Endothelial cell of umbilical vein (primary cell): ENCODE data around the gene DDX49. TPM values are rescaled to one million over a fixed set of nuclear protein-coding genes. Genes with fewer than 3 reads are reported as not detected.

Experiments used
- BruUV-seq: library from RNA; stranded (reverse); fragments of 400-500 nt; replicated peaks from 2 replicates; lab custom pipeline; 2021; lab: Mats Ljungman, UMichigan
- CTCF ChIA-PET: fragments of 300-600, 350-600 bp; sonication (Branson Sonifier 250); formaldehyde crosslinking; loops from one replicate; lab custom pipeline; 2021; ENCODE audit warnings: antibody characterized with exemption, inconsistent platforms; lab: Charles Lee
- POLR2A ChIA-PET: fragments of 300-600, 350-600 bp; sonication (Branson Sonifier 250); formaldehyde crosslinking; loops from one replicate; lab custom pipeline; 2021; ENCODE audit warnings: antibody characterized with exemption, inconsistent platforms; lab: Charles Lee
- DNase-seq: peaks from one replicate; pipeline ENCODE4 v3.0.0-alpha.2; 2011; ENCODE audit warnings: low read depth, low spot score
- FAIRE-seq: peaks from 2 replicates; lab custom pipeline; 2011; peaks lifted over from hg19 to GRCh38; lab: Jason Lieb, UNC
- H2AFZ ChIP-seq: 2 replicates; pipeline ENCODE4 v1.6.0; 2012; ENCODE audit warnings: low read depth, low read length, control low read depth, inconsistent platforms
- H3K27ac ChIP-seq: 2 replicates; pipeline ENCODE4 v1.5.1; 2011; ENCODE audit warnings: low read depth, mild to moderate bottlenecking, control low read depth, low read length, moderate library complexity; ENCODE audit not compliant: insufficient read depth
- H3K27me3 ChIP-seq, 2 experiments: 2 replicates each; pipeline versions ENCODE4 v1.6.0 to v1.6.1; 2011; ENCODE audit warnings: low read length in 2 of 2, mixed read lengths in 1 of 2; ENCODE audit not compliant: control insufficient read depth in 2 of 2, insufficient read depth in 2 of 2
- H3K36me3 ChIP-seq, 2 experiments: 2 replicates in 1 of 2; 3 replicates in 1 of 2; pipeline ENCODE4 v1.5.1; 2011; ENCODE audit warnings: low read length in 2 of 2, mild to moderate bottlenecking in 1 of 2, moderate library complexity in 1 of 2; ENCODE audit not compliant: control insufficient read depth in 2 of 2, insufficient read depth in 2 of 2; ENCODE audit errors: extremely low read depth in 1 of 2
- H3K4me1 ChIP-seq: 3 replicates; pipeline ENCODE4 v1.5.1; 2011; ENCODE audit warnings: mild to moderate bottlenecking, low read length; ENCODE audit not compliant: control insufficient read depth, insufficient read depth; ENCODE audit errors: extremely low read depth
- H3K4me2 ChIP-seq: 2 replicates; pipeline ENCODE4 v1.6.1; 2011; ENCODE audit warnings: low read length, control low read depth, mixed read lengths; ENCODE audit not compliant: insufficient read depth
- H3K4me3 ChIP-seq, 3 experiments: fragments of 200-600 bp in 1 of 3; sonication (generic), shearing (Covaris generic) in 1 of 3; replicated peaks in 1 of 3; 2 replicates each; pipeline ENCODE4 v1.5.1; 2011 to 2016; ENCODE audit warnings: control low read depth in 3 of 3, low read length in 3 of 3, mild to moderate bottlenecking in 2 of 3, inconsistent platforms in 1 of 3, low read depth in 1 of 3, moderate library complexity in 1 of 3; ENCODE audit not compliant: insufficient read depth in 1 of 3
- H3K79me2 ChIP-seq: 2 replicates; pipeline ENCODE4 v1.6.0; 2012; ENCODE audit warnings: low read length, inconsistent platforms; ENCODE audit not compliant: control insufficient read depth, insufficient read depth
- H3K9ac ChIP-seq: replicated peaks from 2 replicates; pipeline ENCODE3; 2011; ENCODE audit warnings: low read length, control low read depth; ENCODE audit not compliant: insufficient read depth; ENCODE audit errors: extremely low read depth
- H3K9me1 ChIP-seq: replicated peaks from 3 replicates; pipeline ENCODE4 v1.6.0; 2011; ENCODE audit warnings: mild to moderate bottlenecking, low read length; ENCODE audit not compliant: control insufficient read depth, insufficient read depth; ENCODE audit errors: extremely low read depth
- H3K9me3 ChIP-seq: replicated peaks from 2 replicates; pipeline ENCODE4 v1.5.1; 2012; ENCODE audit warnings: low read length, inconsistent platforms; ENCODE audit not compliant: control insufficient read depth, insufficient read depth
- H4K20me1 ChIP-seq: replicated peaks from 2 replicates; pipeline ENCODE3; 2011; ENCODE audit warnings: mild to moderate bottlenecking, low read length; ENCODE audit not compliant: control insufficient read depth, insufficient read depth; ENCODE audit errors: extremely low read depth
- EZH2 ChIP-seq: IDR thresholded peaks from 2 replicates; pipeline ENCODE4 v1.6.1; 2012; ENCODE audit warnings: borderline replicate concordance, low read depth, mild to moderate bottlenecking, moderate library complexity, low read length, inconsistent platforms; ENCODE audit not compliant: severe bottlenecking
- FOS ChIP-seq: IDR thresholded peaks from 2 replicates; pipeline ENCODE4 v1.6.1; 2011; ENCODE audit warnings: mild to moderate bottlenecking, low read length, moderate library complexity, borderline replicate concordance; ENCODE audit not compliant: insufficient read depth
- GATA2 ChIP-seq: IDR thresholded peaks from 2 replicates; pipeline ENCODE4 v1.7.0; 2011; ENCODE audit warnings: low read depth, mild to moderate bottlenecking, moderate library complexity, mixed read lengths, low read length; ENCODE audit not compliant: insufficient read length, insufficient read depth
- JUN ChIP-seq: IDR thresholded peaks from 2 replicates; pipeline ENCODE4 v1.6.1; 2011; ENCODE audit warnings: borderline replicate concordance, low read depth; ENCODE audit not compliant: insufficient read length, insufficient read depth
- MYC ChIP-seq: IDR thresholded peaks from one replicate; pipeline ENCODE4 v1.6.1; 2011; ENCODE audit warnings: mild to moderate bottlenecking, low read depth, low read length
- POLR2A ChIP-seq: IDR thresholded peaks from 2 replicates; pipeline ENCODE4 v1.6.1; 2012; ENCODE audit warnings: low read depth, mild to moderate bottlenecking, control low read depth, low read length
- POLR2AphosphoS5 ChIP-seq: IDR thresholded peaks from 2 replicates; pipeline ENCODE4 v1.6.1; 2012; ENCODE audit warnings: low read depth, mild to moderate bottlenecking, control low read depth, low read length, moderate library complexity; ENCODE audit not compliant: insufficient read depth
- dilution Hi-C: fragments of 300-500 bp; cut with MboI; formaldehyde crosslinking; loops from one replicate; pipeline ENCODE4 v1.15.0; 2019; ENCODE audit warnings: low sequenced_read_pairs; ENCODE audit not compliant: extremely low pct_ligation_motif_present
- intact Hi-C: fragments of 100-400 bp; cut with micrococcal nuclease; formaldehyde crosslinking; loops from one replicate; pipeline ENCODE4 v1.10.0; 2022
- polyA plus RNA-seq, 4 experiments: library from polyadenylated mRNA; depleted of rRNA in 3 of 4; stranded (reverse) in 3 of 4; unstranded in 1 of 4; fragments of >200 nt; gene quantifications; 2 replicates each; pipeline versions ENCODE4 v1.2.1 to v1.2.3, GENCODE V29; 2011 to 2012; ENCODE audit warnings: missing spikeins in 1 of 4
- total RNA-seq: library from RNA; stranded (reverse); gene quantifications from 2 replicates; pipeline ENCODE4 v1.2.3, GENCODE V29; 2021
- TF ChIP-seq, protein P1 (sequence below): IDR thresholded peaks from 2 replicates; pipeline ENCODE4 v1.6.1; 2011; ENCODE audit not compliant: insufficient read depth, insufficient read length
- TF ChIP-seq, protein P2 (sequence below), 2 donors: IDR thresholded peaks; 1 replicate in 1 of 2; 2 replicates in 1 of 2; pipeline ENCODE4 v1.5.1; 2011; ENCODE audit warnings: low read length in 2 of 2, mild to moderate bottlenecking in 2 of 2, moderate library complexity in 2 of 2, control low read depth in 1 of 2, inconsistent platforms in 1 of 2, low read depth in 1 of 2; ENCODE audit not compliant: insufficient read depth in 1 of 2; ENCODE audit errors: extremely low read depth in 1 of 2

DDX49 gene
- total and polyA plus RNA-seq, 2 donors (not counting 3 experiments of a cell fraction or from before 2014, with no cell fraction given) = 51.9 to 60.1 TPM

DNA sequence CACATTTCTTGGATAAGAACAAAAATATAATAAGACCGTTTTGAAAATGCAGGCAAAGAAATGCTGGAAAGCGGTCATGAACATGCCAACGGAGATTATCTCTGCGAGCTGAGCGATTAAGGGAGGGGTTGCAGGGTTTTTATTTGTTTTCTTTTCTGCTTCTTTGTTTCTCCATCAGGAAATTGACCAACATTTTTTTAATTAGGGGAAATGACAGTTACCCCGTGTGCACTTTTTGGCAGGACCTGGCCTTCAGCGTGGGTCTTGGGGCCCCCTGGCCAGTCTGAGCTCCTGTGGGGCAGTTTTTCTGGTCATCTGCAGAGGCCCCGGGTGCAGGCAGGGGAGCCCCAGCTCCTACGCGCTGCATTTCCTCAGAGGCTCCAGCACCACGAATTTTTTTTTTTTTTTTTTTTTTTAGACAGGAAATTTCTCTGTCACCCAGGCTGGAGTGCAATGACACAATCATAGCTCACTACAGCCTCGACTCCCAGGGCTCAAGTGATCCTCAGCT is 52.8 kb downstream of the DDX49 start:
- FAIRE-seq (peak; percentile 67), DNase-seq (peak; percentile 79)
- Histone ChIP-seq H3K79me2 (no peaks in the 10 kb centered on the region), H3K9ac (peak overlapping the region; percentile 36), H3K4me3 (peak overlapping the region in 1 of 3 experiments; percentile 3), H3K9me3 (no peaks in the 10 kb centered on the region), H4K20me1 (no peaks in the 10 kb centered on the region), H3K4me1 (peaks cover 32% of the 10 kb centered on the region), H3K36me3 (no peaks in the 10 kb centered on the region), H3K27ac (peak overlapping the region; percentile 63), H2AFZ (peak overlapping the region; percentile 87), H3K4me2 (peak overlapping the region; percentile 83), H3K9me1 (no peaks in the 10 kb centered on the region), H3K27me3 (no peaks in the 10 kb centered on the region)
- BruUV-seq = no TSS peak
- dilution Hi-C loops (no loop called here), intact Hi-C loops (loop anchor here (1.0 to 5.0 kb wide), 2 partner anchors 13 to 75 kb away; partner anchors contain the start of gene CERS1)
- ChIA-PET POLR2A (interaction anchor here (0.5 kb wide), 1 partner anchor 16 kb away, joined by 15 read pairs; no protein-coding TSS in a partner anchor), CTCF (interaction anchor here (0.9 to 2.5 kb wide), 4 partner anchors 10 to 53 kb away, joined by 3 to 21 read pairs (median 3); partner anchors contain the start of genes COPE and DDX49)
- no peak for TF ChIP-seq POLR2AphosphoS5
- TF ChIP-seq JUN = no peak

DNA sequence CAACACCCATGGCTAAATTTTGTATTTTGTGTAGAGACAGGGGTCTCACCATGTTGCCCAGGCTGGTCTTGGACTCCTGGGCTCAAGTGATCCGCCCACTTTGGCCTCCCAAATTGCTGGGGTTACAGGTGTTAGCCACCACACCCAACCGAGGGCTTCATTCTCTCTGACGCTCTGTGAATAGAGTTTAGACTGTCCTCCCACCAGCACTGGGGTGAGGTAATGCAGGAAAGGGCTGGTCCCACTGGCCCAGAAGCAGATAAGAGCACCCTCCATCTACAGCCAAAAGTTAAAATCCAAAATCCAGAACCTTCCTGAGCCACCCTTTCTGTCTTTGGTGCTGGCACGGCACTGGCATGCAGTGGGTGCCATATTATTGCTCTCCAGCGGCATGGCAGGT is 53.3 kb downstream of the DDX49 start:
- Histone ChIP-seq H3K4me3 (no peak overlapping the region), H3K79me2 (no peaks in the 10 kb centered on the region), H3K9me3 (no peaks in the 10 kb centered on the region), H3K27me3 (no peaks in the 10 kb centered on the region), H3K4me2 (no peak overlapping the region), H3K36me3 (no peaks in the 10 kb centered on the region), H3K27ac (peak overlapping the region; percentile 63), H3K4me1 (peaks cover 27% of the 10 kb centered on the region), H2AFZ (peak overlapping the region; percentile 9), H3K9ac (peak overlapping the region; percentile 36), H3K9me1 (no peaks in the 10 kb centered on the region), H4K20me1 (no peaks in the 10 kb centered on the region)
- POLR2A ChIA-PET = interaction anchor here (0.5 kb wide), 1 partner anchor 16 kb away, joined by 15 read pairs; no protein-coding TSS in a partner anchor
- BruUV-seq = no TSS peak
- TF ChIP-seq, protein P1, sequence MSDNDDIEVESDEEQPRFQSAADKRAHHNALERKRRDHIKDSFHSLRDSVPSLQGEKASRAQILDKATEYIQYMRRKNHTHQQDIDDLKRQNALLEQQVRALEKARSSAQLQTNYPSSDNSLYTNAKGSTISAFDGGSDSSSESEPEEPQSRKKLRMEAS = no peak
- TF ChIP-seq, protein P2, sequence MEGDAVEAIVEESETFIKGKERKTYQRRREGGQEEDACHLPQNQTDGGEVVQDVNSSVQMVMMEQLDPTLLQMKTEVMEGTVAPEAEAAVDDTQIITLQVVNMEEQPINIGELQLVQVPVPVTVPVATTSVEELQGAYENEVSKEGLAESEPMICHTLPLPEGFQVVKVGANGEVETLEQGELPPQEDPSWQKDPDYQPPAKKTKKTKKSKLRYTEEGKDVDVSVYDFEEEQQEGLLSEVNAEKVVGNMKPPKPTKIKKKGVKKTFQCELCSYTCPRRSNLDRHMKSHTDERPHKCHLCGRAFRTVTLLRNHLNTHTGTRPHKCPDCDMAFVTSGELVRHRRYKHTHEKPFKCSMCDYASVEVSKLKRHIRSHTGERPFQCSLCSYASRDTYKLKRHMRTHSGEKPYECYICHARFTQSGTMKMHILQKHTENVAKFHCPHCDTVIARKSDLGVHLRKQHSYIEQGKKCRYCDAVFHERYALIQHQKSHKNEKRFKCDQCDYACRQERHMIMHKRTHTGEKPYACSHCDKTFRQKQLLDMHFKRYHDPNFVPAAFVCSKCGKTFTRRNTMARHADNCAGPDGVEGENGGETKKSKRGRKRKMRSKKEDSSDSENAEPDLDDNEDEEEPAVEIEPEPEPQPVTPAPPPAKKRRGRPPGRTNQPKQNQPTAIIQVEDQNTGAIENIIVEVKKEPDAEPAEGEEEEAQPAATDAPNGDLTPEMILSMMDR (IDR thresholded peaks at IDR 0.05; ENCODE audit: extremely low read depth in 1 of 2, insufficient read depth in 1 of 2, low read depth in 1 of 2, low read length in 2 of 2) = no peak
- TF ChIP-seq MYC = no peak
- TF ChIP-seq POLR2AphosphoS5 = no peak
- TF ChIP-seq FOS = no peak
- no peak for TF ChIP-seq POLR2A
- TF ChIP-seq EZH2 = no peak
- TF ChIP-seq JUN = no peak
- no peak for TF ChIP-seq GATA2
- dilution Hi-C loops = no loop called here
- CTCF ChIA-PET = interaction anchor here (1.0 to 2.5 kb wide), 3 partner anchors 11 to 53 kb away, joined by 3 to 21 read pairs (median 3); partner anchors contain the start of genes COPE and DDX49
- intact Hi-C loops = loop anchor here (1.0 to 5.0 kb wide), 2 partner anchors 12 to 76 kb away; partner anchors contain the start of gene CERS1
- DNase-seq = peak; percentile 23
- FAIRE-seq = no peak
